HL-60/S4 treated with phorbol 12-myristate 13-acetate at 8.2 ng/mL for 4 days and 3 days (cell line): ENCODE results near the gene FAT1.
"Not testable (repeated sequence)": the region's sequence is repeated elsewhere in the genome, so short reads cannot be mapped to it uniquely, and the experiment has no call there.

Experiments
- in situ Hi-C: fragments of 300-500 bp; cut with MboI; formaldehyde crosslinking; loops from 2 replicates; pipeline ENCODE4 v1.15.0; 2022; ENCODE audit warnings: low sequenced_read_pairs

FAT1 gene

GRCh38 chr4:186666750-186667149 is 56.9 kb downstream of the FAT1 start:
- in situ Hi-C loops = no loop called here

GRCh38 chr4:186666252-186666651 is 57.4 kb downstream of the FAT1 start:
- in situ Hi-C loops = no loop called here

- in situ Hi-C loops = no loop called here
These were observed 63.3 kb downstream of the FAT1 start for GRCh38 chr4:186660403-186660802.

- in situ Hi-C loops = no loop called here
These were observed 63.7 kb downstream of the FAT1 start for GRCh38 chr4:186659935-186660334.

- in situ Hi-C loops = not testable (repeated sequence)
These were observed 64.2 kb downstream of the FAT1 start for GRCh38 chr4:186659456-186659855.

GRCh38 chr4:186658657-186659056 is 65.0 kb downstream of the FAT1 start:
- in situ Hi-C loops = no loop called here

GRCh38 chr4:186657764-186658163 is 65.9 kb downstream of the FAT1 start:
- in situ Hi-C loops = no loop called here

GRCh38 chr4:186653969-186654368 is 69.7 kb downstream of the FAT1 start:
- in situ Hi-C loops = no loop called here

- in situ Hi-C loops = no loop called here
These were observed 72.0 kb downstream of the FAT1 start for GRCh38 chr4:186651624-186652023.

GRCh38 chr4:186651181-186651603 is 72.5 kb downstream of the FAT1 start:
- in situ Hi-C loops = no loop called here

- in situ Hi-C loops = no loop called here
These were observed 73.1 kb downstream of the FAT1 start for GRCh38 chr4:186650401-186651180.

- in situ Hi-C loops = no loop called here
These were observed 75.8 kb downstream of the FAT1 start for GRCh38 chr4:186647821-186648220.

GRCh38 chr4:186644737-186645261 is 78.9 kb downstream of the FAT1 start:
- in situ Hi-C loops = no loop called here

GRCh38 chr4:186644311-186644638 is 79.4 kb downstream of the FAT1 start:
- in situ Hi-C loops = no loop called here

GRCh38 chr4:186643501-186644310 is 80.0 kb downstream of the FAT1 start:
- in situ Hi-C loops = no loop called here

- in situ Hi-C loops = no loop called here
These were observed 80.7 kb downstream of the FAT1 start for GRCh38 chr4:186642998-186643397.

- in situ Hi-C loops = no loop called here
These were observed 81.1 kb downstream of the FAT1 start for GRCh38 chr4:186642530-186642929.

GRCh38 chr4:186634591-186635128 is 89.0 kb downstream of the FAT1 start:
- in situ Hi-C loops = no loop called here

- in situ Hi-C loops = no loop called here
These were observed 89.8 kb downstream of the FAT1 start for GRCh38 chr4:186633844-186634243.

- in situ Hi-C loops = no loop called here
These were observed 93.5 kb downstream of the FAT1 start for GRCh38 chr4:186630128-186630527.

- in situ Hi-C loops = no loop called here
These were observed 95.5 kb downstream of the FAT1 start for GRCh38 chr4:186628058-186628711.
